Gastrocnemius medialis (tissue), 4 donors: ENCODE data around the gene OLFML2B. TPM values are rescaled to one million over a fixed set of nuclear protein-coding genes. Genes with fewer than 3 reads are reported as not detected.
A peak's percentile ranks its signal among the peaks of the same experiment; 100 is the strongest.

ENCODE experiments used
- ATAC-seq, 2 donors: fragments of 150-250 bp; one replicate each; pipeline ENCODE4 v1.9.1; 2016
- DNase-seq, 2 donors: peaks; one replicate each; pipeline ENCODE4 v3.0.0-alpha.2; 2019
- H3K27ac ChIP-seq, 4 donors: fragments of 200-600 bp; sonication (generic); 1 replicate in 1 of 4; 2 replicates in 3 of 4; pipeline ENCODE4 v1.5.1; 2016 to 2018; ENCODE audit warnings: mild to moderate bottlenecking in 2 of 4, moderate library complexity in 1 of 4
- H3K27me3 ChIP-seq, 3 donors: fragments of 200-600 bp; sonication (generic) in 2 of 3; 1 replicate in 1 of 3; 2 replicates in 2 of 3; pipeline versions ENCODE4 v1.5.1 to v1.6.0; 2016 to 2019; ENCODE audit warnings: mild to moderate bottlenecking in 1 of 3, moderate library complexity in 1 of 3
- H3K36me3 ChIP-seq, 2 donors: fragments of 200-600 bp; sonication (generic) in 1 of 2; one replicate each; pipeline ENCODE4 v1.5.1; 2017 to 2018
- H3K4me1 ChIP-seq, 2 donors: fragments of 200-600 bp; sonication (generic) in 1 of 2; one replicate each; pipeline ENCODE4 v1.5.1; 2016 to 2017; ENCODE audit warnings: mild to moderate bottlenecking in 2 of 2
- H3K4me3 ChIP-seq, 4 donors: fragments of 200-600 bp; sonication (generic) in 3 of 4; 1 replicate in 1 of 4; 2 replicates in 3 of 4; pipeline ENCODE4 v1.5.1; 2016 to 2019; ENCODE audit warnings: mild to moderate bottlenecking in 2 of 4
- H3K9me3 ChIP-seq, 3 donors: fragments of 200-600 bp; sonication (generic) in 2 of 3; 1 replicate in 1 of 3; 2 replicates in 2 of 3; pipeline ENCODE4 v1.5.1; 2016 to 2019
- POLR2A ChIP-seq, 2 donors: fragments of 450-650 bp; IDR thresholded peaks; one replicate each; pipeline ENCODE4 v1.6.1; 2017; ENCODE audit warnings: antibody characterized with exemption in 2 of 2, mild to moderate bottlenecking in 2 of 2, moderate library complexity in 2 of 2
- in situ Hi-C, 4 donors: fragments of 200-750 bp; cut with MboI; loops; one replicate each; pipeline versions ENCODE4 v1.15.0 to v1.8.0; 2017; ENCODE audit warnings: low sequenced_read_pairs in 4 of 4
- intact Hi-C: fragments of 100-400 bp; cut with DNase I; formaldehyde crosslinking; loops from one replicate; pipeline ENCODE4 v1.15.1; 2023; ENCODE audit warnings: low total_unique reads
- total RNA-seq, 4 donors: library from RNA; depleted of rRNA; stranded (reverse); fragments of >200 nt; gene quantifications; one replicate each; pipeline versions ENCODE4 v1.1.0 to v1.2.3, GENCODE V29; 2016
- TF ChIP-seq, protein P1 (sequence below), 5 experiments: fragments of 450-650 bp in 3 of 5; fragments of 200-600 bp in 2 of 5; sonication (generic) in 2 of 5; IDR thresholded peaks in 4 of 5; conservative IDR thresholded peaks in 1 of 5; 1 replicate in 4 of 5; 2 replicates in 1 of 5; pipeline ENCODE4 v1.5.1; 2016 to 2019; ENCODE audit warnings: antibody characterized with exemption in 5 of 5, mild to moderate bottlenecking in 3 of 5, moderate library complexity in 3 of 5

The OLFML2B gene
- total RNA-seq, 4 donors from 2014 or later = 0.68 to 6.6 (median 2.7) TPM

DNA sequence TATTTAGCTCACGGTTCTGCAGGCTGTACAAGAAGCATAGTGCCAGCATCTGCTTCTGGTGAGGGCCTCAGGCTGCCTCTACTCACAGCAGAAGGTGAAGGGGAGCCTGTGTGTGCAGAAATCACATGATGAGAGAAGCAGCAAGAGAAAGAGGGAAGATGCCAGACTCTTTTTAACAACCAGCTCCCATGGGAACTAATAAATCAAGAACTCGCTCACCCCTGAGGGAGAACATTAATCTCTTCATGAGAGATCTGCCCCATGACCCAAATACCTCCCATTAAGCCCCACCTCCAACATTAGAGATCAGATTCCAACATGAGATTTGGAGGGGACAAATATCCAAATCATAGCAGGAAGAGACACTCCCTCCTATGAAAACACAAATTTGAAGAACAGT, 74.1 kb downstream of the OLFML2B start:
- Histone ChIP-seq H3K36me3 (no peaks in the 10 kb centered on the region), H3K4me3 (no peak overlapping the region), H3K27ac (peak overlapping the region in 3 of 4 donors; percentile 37 to 47 (median 41)), H3K27me3 (no peaks in the 10 kb centered on the region), H3K9me3 (no peaks in the 10 kb centered on the region), H3K4me1 (peaks cover 35 to 48% of the 10 kb centered on the region in 2 donors)
- TF ChIP-seq POLR2A (IDR thresholded peaks at IDR 0.05) = no peak
- TF ChIP-seq, protein P1, sequence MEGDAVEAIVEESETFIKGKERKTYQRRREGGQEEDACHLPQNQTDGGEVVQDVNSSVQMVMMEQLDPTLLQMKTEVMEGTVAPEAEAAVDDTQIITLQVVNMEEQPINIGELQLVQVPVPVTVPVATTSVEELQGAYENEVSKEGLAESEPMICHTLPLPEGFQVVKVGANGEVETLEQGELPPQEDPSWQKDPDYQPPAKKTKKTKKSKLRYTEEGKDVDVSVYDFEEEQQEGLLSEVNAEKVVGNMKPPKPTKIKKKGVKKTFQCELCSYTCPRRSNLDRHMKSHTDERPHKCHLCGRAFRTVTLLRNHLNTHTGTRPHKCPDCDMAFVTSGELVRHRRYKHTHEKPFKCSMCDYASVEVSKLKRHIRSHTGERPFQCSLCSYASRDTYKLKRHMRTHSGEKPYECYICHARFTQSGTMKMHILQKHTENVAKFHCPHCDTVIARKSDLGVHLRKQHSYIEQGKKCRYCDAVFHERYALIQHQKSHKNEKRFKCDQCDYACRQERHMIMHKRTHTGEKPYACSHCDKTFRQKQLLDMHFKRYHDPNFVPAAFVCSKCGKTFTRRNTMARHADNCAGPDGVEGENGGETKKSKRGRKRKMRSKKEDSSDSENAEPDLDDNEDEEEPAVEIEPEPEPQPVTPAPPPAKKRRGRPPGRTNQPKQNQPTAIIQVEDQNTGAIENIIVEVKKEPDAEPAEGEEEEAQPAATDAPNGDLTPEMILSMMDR (IDR thresholded peaks at IDR 0.05 in 4 of 5, conservative IDR thresholded peaks at IDR 0.05 in 1 of 5) = no peak
- intact Hi-C loops = loop anchor here (10.0 kb wide), 1 partner anchor 65 kb away; no protein-coding TSS in a partner anchor
- in situ Hi-C loops = no loop called here
- DNase-seq = no peak
- ATAC-seq = peak; percentile 36 to 62

DNA sequence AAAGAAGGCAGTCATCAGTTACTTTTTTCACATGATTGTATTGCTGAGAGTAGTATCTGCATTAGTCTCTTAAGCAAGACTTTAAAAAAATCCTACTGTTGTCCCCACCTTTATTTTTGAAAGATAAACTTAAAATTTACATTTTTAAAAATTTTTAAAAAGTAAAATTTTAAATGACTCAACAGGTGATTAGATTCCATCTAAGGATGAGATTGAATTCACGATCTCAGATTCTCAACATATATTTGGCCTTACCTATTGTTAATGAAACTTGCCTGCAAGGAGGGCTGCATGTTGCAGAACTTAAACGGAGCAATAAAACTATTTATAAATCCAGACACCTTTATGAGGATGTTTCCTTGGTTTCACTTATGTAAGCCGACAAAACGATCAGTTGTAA, 75.2 kb downstream of the OLFML2B start:
- Histone ChIP-seq H3K4me1 (peaks cover 35 to 38% of the 10 kb centered on the region in 2 donors), H3K9me3 (no peaks in the 10 kb centered on the region), H3K4me3 (no peak overlapping the region), H3K36me3 (no peaks in the 10 kb centered on the region), H3K27me3 (no peaks in the 10 kb centered on the region), H3K27ac (peak overlapping the region in 2 of 4 donors; percentile 3 to 47)
- ATAC-seq (no peak), DNase-seq (no peak)
- intact Hi-C loops (loop anchor here (10.0 kb wide), 1 partner anchor 64 kb away; no protein-coding TSS in a partner anchor), in situ Hi-C loops (no loop called here)
- TF ChIP-seq POLR2A (IDR thresholded peaks at IDR 0.05) = no peak
- TF ChIP-seq, protein P1 (IDR thresholded peaks at IDR 0.05 in 4 of 5, conservative IDR thresholded peaks at IDR 0.05 in 1 of 5) = no peak

DNA sequence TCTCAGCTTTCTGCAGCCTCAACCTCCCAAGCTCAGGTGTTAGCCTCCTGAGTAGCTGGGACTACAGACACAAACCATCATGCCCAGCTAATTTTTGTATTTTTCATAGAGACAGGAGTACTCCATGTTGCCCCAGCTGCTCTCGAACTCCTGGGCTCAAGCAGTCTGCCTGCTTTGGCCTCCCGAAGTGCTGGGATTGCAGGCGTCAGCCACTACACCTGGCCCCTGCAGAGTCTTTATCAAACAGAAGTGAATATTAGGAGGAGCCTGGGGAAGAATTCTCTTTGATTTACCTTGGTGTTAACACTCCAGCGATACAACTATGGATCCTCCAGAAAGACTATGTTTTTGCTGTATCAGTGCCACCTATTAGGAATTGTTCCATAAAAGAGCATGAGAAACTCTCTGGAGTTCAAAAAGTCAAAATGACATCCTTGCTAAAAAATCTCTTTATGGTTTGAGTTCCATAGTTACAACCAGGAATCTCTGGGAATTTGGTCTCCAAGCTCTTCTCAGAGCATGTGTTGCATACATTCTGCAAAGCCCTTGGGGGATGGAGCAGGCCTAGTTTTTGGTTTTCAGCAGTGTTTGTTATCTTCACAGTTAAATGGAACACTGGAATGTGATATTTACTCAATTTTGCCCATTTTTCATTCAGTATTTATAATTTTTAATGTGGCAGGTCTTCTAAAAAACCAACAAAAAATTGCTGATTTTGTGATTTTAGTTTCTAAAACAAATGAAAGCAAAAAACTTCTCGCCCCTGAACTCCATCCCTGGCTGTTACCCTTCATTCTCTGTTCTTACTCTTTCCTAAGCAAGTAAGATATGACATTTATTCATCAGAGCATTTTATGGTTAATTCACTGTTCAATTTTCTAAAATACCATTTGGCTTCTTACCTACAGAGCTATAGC, 77.3 kb downstream of the OLFML2B start:
- no peaks in the 10 kb centered on the region for H3K9me3 ChIP-seq
- no peak overlapping the region for H3K27ac ChIP-seq
- no peaks in the 10 kb centered on the region for H3K27me3 ChIP-seq
- TF ChIP-seq, protein P1 (IDR thresholded peaks at IDR 0.05 in 4 of 5, conservative IDR thresholded peaks at IDR 0.05 in 1 of 5) = no peak
- no peak for TF ChIP-seq POLR2A (IDR thresholded peaks at IDR 0.05)
- no peaks in the 10 kb centered on the region for H3K36me3 ChIP-seq
- in situ Hi-C loops (no loop called here), intact Hi-C loops (loop anchor here (10.0 kb wide), 1 partner anchor 62 kb away; no protein-coding TSS in a partner anchor)
- ATAC-seq (no peak), DNase-seq (no peak)
- H3K4me1 ChIP-seq = peaks cover 32 to 34% of the 10 kb centered on the region in 2 donors
- no peak overlapping the region for H3K4me3 ChIP-seq

DNA sequence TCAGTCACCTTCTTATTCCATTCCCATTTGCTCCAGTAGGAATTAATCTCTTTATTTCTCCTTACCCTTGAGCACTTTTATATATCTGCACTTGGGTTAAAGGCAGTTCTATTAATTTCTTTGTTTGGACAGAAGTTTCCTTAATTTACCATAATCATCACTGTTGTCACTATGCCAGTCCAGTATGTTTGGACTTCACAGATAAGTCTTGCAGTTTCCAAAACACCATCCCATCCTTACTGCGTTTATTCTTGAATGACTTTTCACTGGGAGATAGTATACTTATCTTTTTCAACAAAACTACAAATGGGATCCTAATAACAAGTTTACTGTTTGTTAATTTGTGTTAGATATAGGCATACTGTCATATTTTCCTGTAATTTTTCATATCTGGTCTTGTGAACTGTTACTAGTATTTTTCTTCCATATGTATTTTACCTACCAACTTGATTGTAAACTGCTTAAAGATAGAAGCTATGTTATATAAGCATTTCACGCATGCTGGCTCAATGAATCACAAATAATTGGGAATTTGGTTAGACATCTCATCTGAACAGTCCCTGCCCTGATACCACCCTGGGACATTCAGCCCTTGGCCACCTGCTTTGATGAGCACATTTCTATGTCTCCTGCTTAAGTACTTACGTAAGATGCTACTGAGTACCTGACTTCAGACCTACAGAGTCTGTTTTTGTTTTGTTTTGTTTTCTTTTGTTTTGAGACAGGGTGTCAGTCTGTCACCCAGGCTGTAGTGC, 78.2 kb downstream of the OLFML2B start:
- no peak for DNase-seq
- intact Hi-C loops (loop anchor here (10.0 kb wide), 1 partner anchor 61 kb away; no protein-coding TSS in a partner anchor), in situ Hi-C loops (no loop called here)
- H3K36me3 ChIP-seq = no peaks in the 10 kb centered on the region
- no peak overlapping the region for H3K27ac ChIP-seq
- H3K4me3 ChIP-seq = no peak overlapping the region
- no peaks in the 10 kb centered on the region for H3K27me3 ChIP-seq
- H3K9me3 ChIP-seq = no peaks in the 10 kb centered on the region
- ATAC-seq = no peak
- H3K4me1 ChIP-seq = peaks cover 25% of the 10 kb centered on the region in 2 donors
- TF ChIP-seq POLR2A (IDR thresholded peaks at IDR 0.05) = no peak
